MCF 10A (cell line): ENCODE results near the gene NUDT2. TPM values are rescaled to one million over a fixed set of nuclear protein-coding genes. Genes with fewer than 3 reads are reported as not detected.
"Not testable (repeated sequence)": the region's sequence is repeated elsewhere in the genome, so short reads cannot be mapped to it uniquely, and the experiment has no call there.

Experiments
- BruUV-seq: library from RNA; stranded (reverse); fragments of 400-500 nt; replicated peaks from 2 replicates; lab custom pipeline; 2021; lab: Mats Ljungman, UMichigan
- CTCF ChIA-PET: fragments of 300-600 bp; sonication (Branson Sonifier 250); formaldehyde crosslinking; extraction: SDS; loops from one replicate; lab custom pipeline; 2021; ENCODE audit warnings: antibody characterized with exemption, inconsistent platforms; lab: Yijun Ruan, JAX
- POLR2A ChIA-PET: fragments of 300-600, 350-650 bp; sonication (Branson Sonifier 250); formaldehyde crosslinking; extraction: SDS; loops from one replicate; lab custom pipeline; 2020; ENCODE audit warnings: antibody characterized with exemption, inconsistent platforms; lab: Yijun Ruan, JAX
- DNase-seq: peaks from one replicate; pipeline ENCODE4 v3.0.0-alpha.2; 2018; ENCODE audit not compliant: unreplicated experiment
- H3K27ac Mint-ChIP-seq: one replicate; pipeline ENCODE4 v1.8.0; 2022; ENCODE audit warnings: mild to moderate bottlenecking, low read depth, mixed read lengths; ENCODE audit not compliant: unreplicated experiment
- H3K27me3 Mint-ChIP-seq: one replicate; pipeline ENCODE4 v1.8.0; 2022; ENCODE audit warnings: mixed read lengths; ENCODE audit not compliant: insufficient read depth, unreplicated experiment
- H3K36me3 Mint-ChIP-seq: one replicate; pipeline ENCODE4 v1.8.0; 2022; ENCODE audit warnings: mild to moderate bottlenecking, moderate library complexity, mixed read lengths; ENCODE audit not compliant: insufficient read depth, unreplicated experiment
- H3K4me1 Mint-ChIP-seq: one replicate; pipeline ENCODE4 v1.8.0; 2022; ENCODE audit warnings: mixed read lengths; ENCODE audit not compliant: insufficient read depth, unreplicated experiment
- H3K4me3 Mint-ChIP-seq: one replicate; pipeline ENCODE4 v1.8.0; 2022; ENCODE audit warnings: mild to moderate bottlenecking, moderate library complexity, mixed read lengths; ENCODE audit not compliant: unreplicated experiment
- H3K9me3 Mint-ChIP-seq: one replicate; pipeline ENCODE4 v1.8.0; 2022; ENCODE audit warnings: mixed read lengths; ENCODE audit not compliant: unreplicated experiment
- intact Hi-C: fragments of 100-400 bp; cut with micrococcal nuclease; formaldehyde crosslinking; loops from 2 replicates; pipeline ENCODE4 v1.14.1; 2022
- total RNA-seq: library from RNA; stranded (reverse); gene quantifications from 2 replicates; pipeline ENCODE4 v1.2.3, GENCODE V29; 2022
- TF ChIP-seq, protein P1 (sequence below): fragments of 200-600 bp; IDR thresholded peaks from one replicate; pipeline ENCODE4 v1.8.0; 2022; ENCODE audit warnings: antibody characterized with exemption, mild to moderate bottlenecking; ENCODE audit not compliant: unreplicated experiment

Gene NUDT2
- total RNA-seq, 1 experiment from 2014 or later, result 30.6 TPM

DNA sequence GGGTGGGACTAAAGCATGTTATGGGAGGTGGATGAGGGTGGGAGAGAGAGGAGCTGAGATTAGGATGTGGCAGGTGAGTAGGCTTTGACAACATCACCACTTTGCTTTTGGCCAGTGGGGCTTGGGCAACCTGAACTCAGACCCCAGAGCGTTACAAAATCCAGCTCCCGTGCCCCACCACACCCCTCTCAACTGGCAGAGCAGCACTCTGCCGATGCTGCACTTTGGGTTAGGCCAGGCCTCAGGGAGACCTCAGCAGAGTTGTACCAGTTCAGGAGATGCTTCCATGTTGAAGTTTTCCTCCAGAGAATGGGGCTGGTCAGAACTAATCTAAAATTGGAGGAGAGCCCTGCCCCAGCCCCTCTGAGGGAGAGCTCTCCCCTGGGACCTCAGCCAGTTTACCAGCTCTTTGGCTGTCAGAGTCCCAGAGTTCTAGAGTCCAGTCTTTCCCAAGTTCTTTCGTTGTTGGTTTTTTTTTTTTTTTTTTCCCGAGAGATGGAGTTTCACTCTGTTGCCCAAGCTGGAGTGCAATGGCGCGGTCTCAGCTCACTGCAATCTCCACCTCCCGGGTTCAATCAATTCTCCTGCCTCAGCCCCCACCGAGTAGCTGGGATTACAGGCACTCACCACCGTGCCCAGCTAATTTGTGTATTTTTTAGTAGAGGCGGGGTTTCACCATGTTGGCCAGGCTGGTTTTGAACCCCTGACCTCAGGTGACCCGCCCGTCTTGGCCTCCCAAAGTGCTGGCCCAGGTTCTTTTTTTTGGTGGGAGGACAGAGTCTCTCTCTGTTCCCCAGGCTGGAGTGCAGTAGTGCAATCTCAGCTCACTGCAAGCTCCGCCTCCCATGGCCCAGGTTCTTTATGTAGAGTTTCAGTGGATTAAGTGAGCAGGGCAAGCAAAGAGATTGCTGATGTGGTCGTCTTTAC is 17.8 kb downstream of the NUDT2 start:
- POLR2A ChIA-PET, result interaction anchor here (1.4 kb wide), 1 partner anchor 14 kb away, joined by 5 read pairs; no protein-coding TSS in a partner anchor
- H3K27ac Mint-ChIP-seq, result no peak overlapping the region
- no peak for DNase-seq
- intact Hi-C loops, result no loop called here
- H3K4me3 Mint-ChIP-seq, result no peak overlapping the region
- no peaks in the 10 kb centered on the region for H3K27me3 Mint-ChIP-seq
- TF ChIP-seq, protein P1, sequence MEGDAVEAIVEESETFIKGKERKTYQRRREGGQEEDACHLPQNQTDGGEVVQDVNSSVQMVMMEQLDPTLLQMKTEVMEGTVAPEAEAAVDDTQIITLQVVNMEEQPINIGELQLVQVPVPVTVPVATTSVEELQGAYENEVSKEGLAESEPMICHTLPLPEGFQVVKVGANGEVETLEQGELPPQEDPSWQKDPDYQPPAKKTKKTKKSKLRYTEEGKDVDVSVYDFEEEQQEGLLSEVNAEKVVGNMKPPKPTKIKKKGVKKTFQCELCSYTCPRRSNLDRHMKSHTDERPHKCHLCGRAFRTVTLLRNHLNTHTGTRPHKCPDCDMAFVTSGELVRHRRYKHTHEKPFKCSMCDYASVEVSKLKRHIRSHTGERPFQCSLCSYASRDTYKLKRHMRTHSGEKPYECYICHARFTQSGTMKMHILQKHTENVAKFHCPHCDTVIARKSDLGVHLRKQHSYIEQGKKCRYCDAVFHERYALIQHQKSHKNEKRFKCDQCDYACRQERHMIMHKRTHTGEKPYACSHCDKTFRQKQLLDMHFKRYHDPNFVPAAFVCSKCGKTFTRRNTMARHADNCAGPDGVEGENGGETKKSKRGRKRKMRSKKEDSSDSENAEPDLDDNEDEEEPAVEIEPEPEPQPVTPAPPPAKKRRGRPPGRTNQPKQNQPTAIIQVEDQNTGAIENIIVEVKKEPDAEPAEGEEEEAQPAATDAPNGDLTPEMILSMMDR, result no peak
- no peaks in the 10 kb centered on the region for H3K9me3 Mint-ChIP-seq
- CTCF ChIA-PET, result interaction anchor here (0.6 to 1.9 kb wide), 7 partner anchors 12 to 613 kb away, joined by 3 to 8 read pairs (median 4); no protein-coding TSS in a partner anchor
- H3K4me1 Mint-ChIP-seq, result no peaks in the 10 kb centered on the region
- peaks cover 5% of the 10 kb centered on the region for H3K36me3 Mint-ChIP-seq
- BruUV-seq, result no TSS peak

DNA sequence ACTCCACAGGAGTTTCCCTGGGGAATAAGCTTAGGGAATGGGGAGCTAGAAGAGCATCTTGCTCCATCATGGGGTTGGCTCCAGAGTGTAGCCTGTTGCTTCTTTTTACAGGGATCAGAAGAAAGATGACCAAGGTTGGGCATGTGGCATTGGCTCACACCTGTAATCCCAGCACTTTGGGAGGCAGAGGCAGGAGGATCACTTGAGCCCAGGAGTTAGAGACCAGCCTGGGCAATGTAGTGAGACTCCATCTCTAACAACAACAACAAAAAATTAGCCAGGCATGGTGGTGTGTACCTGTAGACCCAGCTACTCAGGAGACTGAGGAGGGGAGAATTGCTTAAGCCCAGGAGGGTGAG is 18.4 kb downstream of the NUDT2 start:
- intact Hi-C loops, result no loop called here
- H3K4me3 Mint-ChIP-seq, result no peak overlapping the region
- TF ChIP-seq, protein P1, result no peak
- no peaks in the 10 kb centered on the region for H3K9me3 Mint-ChIP-seq
- H3K36me3 Mint-ChIP-seq, result peaks cover 5% of the 10 kb centered on the region
- DNase-seq, result no peak
- ChIA-PET CTCF (interaction anchor here (0.8 to 1.9 kb wide), 4 partner anchors 15 to 153 kb away, joined by 3 to 8 read pairs (median 5); no protein-coding TSS in a partner anchor), POLR2A (interaction anchor here (0.6 to 1.4 kb wide), 2 partner anchors 14 to 1263 kb away, joined by 3 to 5 read pairs; no protein-coding TSS in a partner anchor)
- BruUV-seq, result no TSS peak
- H3K27me3 Mint-ChIP-seq, result no peaks in the 10 kb centered on the region
- no peaks in the 10 kb centered on the region for H3K4me1 Mint-ChIP-seq
- H3K27ac Mint-ChIP-seq, result no peak overlapping the region

DNA sequence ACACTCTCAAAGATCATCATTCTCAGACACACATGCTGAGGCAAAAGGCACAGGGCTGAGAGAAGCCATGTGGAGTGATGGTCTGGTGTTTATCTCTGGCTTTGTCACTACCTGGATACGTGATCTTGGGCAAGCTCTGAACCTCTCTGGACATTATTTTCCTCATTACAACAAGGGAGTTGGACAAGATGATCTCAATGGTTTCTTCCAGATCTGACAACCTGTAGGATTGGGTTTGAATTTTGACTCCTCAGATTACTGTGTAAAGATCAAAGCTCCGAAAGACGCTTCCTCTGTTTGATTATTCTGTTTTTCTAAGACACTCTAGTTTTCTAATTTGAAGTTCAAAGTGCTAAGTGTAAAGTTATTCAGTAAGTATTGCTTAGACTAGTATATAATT is 20.0 kb downstream of the NUDT2 start:
- DNase-seq, result no peak
- no peaks in the 10 kb centered on the region for H3K9me3 Mint-ChIP-seq
- H3K27ac Mint-ChIP-seq, result no peak overlapping the region
- TF ChIP-seq, protein P1, result no peak
- ChIA-PET POLR2A (interaction anchor here (1.5 kb wide), 1 partner anchor 10 kb away, joined by 3 read pairs; no protein-coding TSS in a partner anchor), CTCF (interaction anchor here (0.6 to 0.9 kb wide), 3 partner anchors 15 to 998 kb away, joined by 3 to 4 read pairs (median 3); no protein-coding TSS in a partner anchor)
- no TSS peak for BruUV-seq
- H3K4me3 Mint-ChIP-seq, result no peak overlapping the region
- peaks cover 5% of the 10 kb centered on the region for H3K36me3 Mint-ChIP-seq
- no peaks in the 10 kb centered on the region for H3K27me3 Mint-ChIP-seq
- H3K4me1 Mint-ChIP-seq, result no peaks in the 10 kb centered on the region
- intact Hi-C loops, result no loop called here

DNA sequence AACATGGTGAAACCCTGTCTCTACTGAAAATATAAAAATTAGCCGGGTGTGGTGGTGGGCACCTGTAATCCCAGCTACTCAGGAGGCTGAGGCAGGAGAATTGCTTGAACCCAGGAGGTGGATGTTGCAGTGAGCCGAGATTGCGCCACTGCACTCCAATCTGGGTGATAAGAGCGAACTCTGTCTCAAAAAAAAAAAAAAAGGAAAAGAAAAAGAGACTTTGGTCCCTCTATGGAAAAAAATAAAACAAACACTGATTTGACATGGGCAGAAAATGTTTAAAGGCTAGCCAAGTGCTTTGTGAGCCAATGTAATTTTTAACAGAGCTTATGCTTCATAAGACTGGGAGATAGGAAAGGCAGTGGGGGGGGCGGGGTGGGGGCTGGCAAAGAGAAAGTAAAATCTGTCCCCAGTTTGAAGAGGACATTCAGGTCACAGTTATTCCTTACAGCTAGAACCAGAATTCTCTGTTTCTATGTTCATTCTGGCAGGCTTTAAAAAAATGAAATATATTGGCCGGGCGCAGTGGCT is 22.8 kb downstream of the NUDT2 start:
- H3K27me3 Mint-ChIP-seq, H3K36me3 Mint-ChIP-seq, BruUV-seq, intact Hi-C loops, H3K4me3 Mint-ChIP-seq, POLR2A ChIA-PET, H3K4me1 Mint-ChIP-seq, H3K9me3 Mint-ChIP-seq, DNase-seq, H3K27ac Mint-ChIP-seq: not testable (repeated sequence)
- CTCF ChIA-PET, result interaction anchor here (1.4 to 2.1 kb wide), 3 partner anchors 12 to 52 kb away, joined by 6 to 8 read pairs (median 6); no protein-coding TSS in a partner anchor

DNA sequence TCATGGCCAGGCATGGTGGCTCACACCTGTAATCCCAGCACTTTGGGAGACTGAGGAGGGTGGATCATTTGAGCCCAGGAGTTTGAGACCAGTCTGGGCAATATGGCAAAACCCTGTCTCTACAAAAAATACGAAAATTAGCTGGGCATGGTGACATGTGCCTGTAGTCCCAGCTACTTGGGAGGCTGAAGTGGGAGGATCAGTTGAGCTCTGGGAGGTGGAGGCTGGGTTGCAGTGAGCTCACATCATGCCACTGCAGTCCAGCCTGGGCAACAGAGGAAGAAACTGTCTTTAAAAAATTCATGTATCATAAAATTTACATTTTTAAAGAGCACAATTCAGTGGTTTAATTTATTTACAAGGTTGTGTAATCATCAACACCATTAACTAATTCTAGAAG is 23.6 kb downstream of the NUDT2 start:
- CTCF ChIA-PET, result interaction anchor here (0.6 to 2.1 kb wide), 3 partner anchors 11 to 360 kb away, joined by 3 to 8 read pairs (median 6); no protein-coding TSS in a partner anchor
- DNase-seq, H3K27me3 Mint-ChIP-seq, H3K27ac Mint-ChIP-seq, POLR2A ChIA-PET, H3K9me3 Mint-ChIP-seq, H3K4me3 Mint-ChIP-seq, BruUV-seq, H3K4me1 Mint-ChIP-seq, H3K36me3 Mint-ChIP-seq, intact Hi-C loops: not testable (repeated sequence)
